ENCODE measurements around the gene ENTPD2.

DNA sequence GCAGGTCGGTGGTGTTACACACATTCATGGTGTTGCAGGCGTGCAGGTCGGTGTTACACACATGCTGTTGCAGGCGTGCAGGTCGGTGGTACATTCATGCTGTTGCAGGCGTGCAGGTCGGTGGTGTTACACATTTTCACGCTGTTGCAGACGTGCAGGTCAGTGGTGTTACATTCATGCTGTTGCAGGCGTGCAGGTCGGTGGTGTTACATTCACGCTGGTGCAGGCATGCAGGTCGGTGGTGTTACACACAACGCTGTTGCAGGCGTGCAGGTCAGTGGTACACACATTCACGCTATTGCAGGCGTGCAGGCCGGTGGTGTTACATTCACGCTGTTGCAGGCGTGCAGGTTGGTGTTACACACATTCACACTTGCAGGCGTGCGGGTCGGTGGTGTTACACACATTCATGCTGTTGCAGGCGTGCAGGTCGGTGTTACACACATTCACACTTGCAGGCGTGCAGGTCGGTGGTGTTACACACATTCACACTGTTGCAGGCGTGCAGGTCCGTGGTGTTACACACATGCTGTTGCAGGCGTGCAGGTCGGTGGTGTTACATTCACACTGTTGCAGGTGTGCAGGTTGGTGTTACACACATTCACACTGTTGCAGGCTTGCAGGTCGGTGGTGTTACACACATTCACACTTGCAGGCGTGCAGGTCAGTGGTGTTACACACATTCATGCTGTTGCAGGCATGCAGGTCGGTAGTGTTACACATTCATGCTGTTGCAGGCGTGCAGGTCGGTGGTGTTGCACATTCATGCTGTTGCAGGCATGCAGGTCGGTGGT, 49.5 kb upstream of the ENTPD2 start:
- no peak for TF ChIP-seq EZH2 (IDR thresholded peaks at IDR 0.05)
- no peak for TF ChIP-seq POLR2AphosphoS5 (IDR thresholded peaks at IDR 0.05; ENCODE audit: borderline replicate concordance, low read depth, low read length)

Measured in SK-N-MC (cell line).